OCI-LY3 (cell line): ENCODE data around the gene GNAS-AS1.

Experiments
- H2AFZ ChIP-seq: fragments of 200-600, 300-600 bp; shearing (Covaris generic); 2 replicates; pipeline ENCODE4 v1.6.0; 2014; ENCODE audit warnings: antibody characterized with exemption, low read depth, low read length
- H3K27ac ChIP-seq: fragments of 200-600, 300-600 bp; sonication (generic); 2 replicates; pipeline ENCODE4 v1.5.1; 2014; ENCODE audit warnings: mild to moderate bottlenecking, low read length, moderate library complexity, mixed read lengths
- H3K27me3 ChIP-seq: fragments of 200-600, 300-600 bp; sonication (generic); 2 replicates; pipeline ENCODE4 v1.6.1; 2014; ENCODE audit warnings: low read depth, low read length, mixed read lengths
- H3K36me3 ChIP-seq: fragments of 200-600, 300-600 bp; sonication (generic); replicated peaks from 2 replicates; pipeline ENCODE3; 2014; ENCODE audit warnings: low read depth, low read length, mixed read lengths
- H3K4me1 ChIP-seq: fragments of 300-600, 200-600 bp; sonication (generic); 2 replicates; pipeline ENCODE4 v1.6.1; 2014; ENCODE audit warnings: low read length, mixed read lengths
- H3K4me2 ChIP-seq: fragments of 200-600, 300-600 bp; sonication (generic); 2 replicates; pipeline ENCODE4 v1.6.1; 2014; ENCODE audit warnings: low read length, mixed read lengths
- H3K4me3 ChIP-seq: fragments of 300-600, 200-600 bp; sonication (generic); 2 replicates; pipeline ENCODE4 v1.5.1; 2014; ENCODE audit warnings: antibody characterized with exemption, mild to moderate bottlenecking, low read length, moderate library complexity
- H3K79me2 ChIP-seq: fragments of 300-600, 200-600 bp; shearing (Covaris generic); 2 replicates; pipeline ENCODE4 v1.6.1; 2014; ENCODE audit warnings: mild to moderate bottlenecking, low read length, mixed read lengths
- H3K9ac ChIP-seq: fragments of 300-600, 200-600 bp; shearing (Covaris generic); 2 replicates; pipeline ENCODE4 v1.6.0; 2014; ENCODE audit warnings: mild to moderate bottlenecking, low read length, moderate library complexity
- H3K9me3 ChIP-seq: fragments of 200-600, 300-600 bp; shearing (Covaris generic); 2 replicates; pipeline ENCODE4 v1.6.1; 2014; ENCODE audit warnings: low read length, mixed read lengths; ENCODE audit not compliant: insufficient read depth
- H4K20me1 ChIP-seq: fragments of 200-600, 300-600 bp; sonication (generic); 2 replicates; pipeline ENCODE4 v1.6.1; 2016; ENCODE audit warnings: low read length, mixed read lengths; ENCODE audit not compliant: insufficient read depth
- EZH2phosphoT487 ChIP-seq: fragments of 200-600 bp; shearing (Covaris generic); IDR thresholded peaks from 2 replicates; pipeline ENCODE4 v1.6.1; 2018; ENCODE audit warnings: antibody characterized with exemption, mixed run types, low read depth
- TF ChIP-seq, protein P1 (sequence below): fragments of 200-600, 300-600 bp; sonication (generic); IDR thresholded peaks from 2 replicates; pipeline ENCODE4 v1.5.1; 2014; ENCODE audit warnings: antibody characterized with exemption, low read length, low read depth

GNAS-AS1 gene

DNA sequence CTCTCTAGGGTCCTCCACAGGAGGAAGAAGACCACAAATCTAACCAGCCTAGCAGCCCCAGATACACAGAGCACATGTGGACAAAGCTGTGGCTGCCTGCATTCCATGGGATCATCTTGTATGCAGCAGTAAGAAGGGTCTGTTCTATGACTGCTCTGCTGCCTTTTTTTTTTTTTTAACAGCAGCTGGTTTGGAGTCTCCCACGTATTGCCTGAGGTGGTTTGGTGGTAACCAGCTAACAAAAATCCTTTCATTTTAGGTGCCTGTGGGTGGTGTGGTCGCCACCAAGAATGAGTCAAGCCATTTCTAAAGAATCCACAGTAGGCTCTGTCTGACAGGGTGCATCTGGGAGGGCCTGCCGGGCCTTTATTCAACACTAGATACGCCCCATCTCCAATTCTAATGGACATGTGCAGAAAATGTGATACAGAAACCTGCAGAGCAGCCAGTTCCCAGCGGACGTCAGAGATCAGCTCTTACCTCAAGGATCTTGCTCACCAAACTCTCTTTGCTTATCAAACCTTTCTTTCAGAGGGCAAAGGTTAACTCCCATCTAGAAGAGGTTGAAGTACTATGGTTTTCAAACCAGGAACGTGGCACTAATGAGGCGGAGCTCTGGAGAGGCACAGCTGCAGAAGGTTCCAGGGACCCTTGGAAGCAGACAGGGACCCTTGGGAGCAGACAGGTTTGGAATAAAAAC is 32.0 kb downstream of the GNAS-AS1 start:
- Histone ChIP-seq H3K4me1 (no peaks in the 10 kb centered on the region), H4K20me1 (no peaks in the 10 kb centered on the region), H3K27me3 (peaks cover 4% of the 10 kb centered on the region), H3K36me3 (peaks cover 5% of the 10 kb centered on the region), H2AFZ (no peak overlapping the region), H3K27ac (no peak overlapping the region), H3K4me3 (no peak overlapping the region), H3K9me3 (no peaks in the 10 kb centered on the region), H3K4me2 (no peak overlapping the region), H3K9ac (no peak overlapping the region), H3K79me2 (no peaks in the 10 kb centered on the region)
- no peak for TF ChIP-seq EZH2phosphoT487
- TF ChIP-seq, protein P1, sequence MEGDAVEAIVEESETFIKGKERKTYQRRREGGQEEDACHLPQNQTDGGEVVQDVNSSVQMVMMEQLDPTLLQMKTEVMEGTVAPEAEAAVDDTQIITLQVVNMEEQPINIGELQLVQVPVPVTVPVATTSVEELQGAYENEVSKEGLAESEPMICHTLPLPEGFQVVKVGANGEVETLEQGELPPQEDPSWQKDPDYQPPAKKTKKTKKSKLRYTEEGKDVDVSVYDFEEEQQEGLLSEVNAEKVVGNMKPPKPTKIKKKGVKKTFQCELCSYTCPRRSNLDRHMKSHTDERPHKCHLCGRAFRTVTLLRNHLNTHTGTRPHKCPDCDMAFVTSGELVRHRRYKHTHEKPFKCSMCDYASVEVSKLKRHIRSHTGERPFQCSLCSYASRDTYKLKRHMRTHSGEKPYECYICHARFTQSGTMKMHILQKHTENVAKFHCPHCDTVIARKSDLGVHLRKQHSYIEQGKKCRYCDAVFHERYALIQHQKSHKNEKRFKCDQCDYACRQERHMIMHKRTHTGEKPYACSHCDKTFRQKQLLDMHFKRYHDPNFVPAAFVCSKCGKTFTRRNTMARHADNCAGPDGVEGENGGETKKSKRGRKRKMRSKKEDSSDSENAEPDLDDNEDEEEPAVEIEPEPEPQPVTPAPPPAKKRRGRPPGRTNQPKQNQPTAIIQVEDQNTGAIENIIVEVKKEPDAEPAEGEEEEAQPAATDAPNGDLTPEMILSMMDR, result no peak

DNA sequence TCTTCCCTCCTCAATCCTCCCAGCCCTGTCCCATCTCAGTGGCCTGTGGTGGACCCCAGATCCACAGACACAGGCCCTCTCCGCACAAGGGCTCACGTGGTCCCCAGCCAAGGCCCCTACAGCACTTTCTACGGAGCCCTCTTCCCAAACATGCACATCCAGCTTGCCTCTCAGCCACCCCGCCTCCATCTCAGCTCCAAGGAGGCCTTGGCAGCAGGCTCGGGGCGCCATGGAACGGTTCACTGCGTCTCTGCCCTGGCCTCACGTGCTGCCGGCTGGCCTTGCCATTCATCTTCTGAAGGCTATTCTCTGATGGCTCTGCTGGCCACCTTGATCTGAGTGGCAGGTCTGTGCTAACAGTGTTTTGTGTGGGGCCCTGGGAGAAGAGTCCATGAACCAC is 33.0 kb downstream of the GNAS-AS1 start:
- no peaks in the 10 kb centered on the region for H3K79me2 ChIP-seq
- no peaks in the 10 kb centered on the region for H3K4me1 ChIP-seq
- no peak for TF ChIP-seq EZH2phosphoT487
- TF ChIP-seq, protein P1, result no peak
- H3K36me3 ChIP-seq, result peaks cover 5% of the 10 kb centered on the region
- H3K9me3 ChIP-seq, result no peaks in the 10 kb centered on the region
- H2AFZ ChIP-seq, result no peak overlapping the region
- H3K27me3 ChIP-seq, result peaks cover 4% of the 10 kb centered on the region
- no peak overlapping the region for H3K4me3 ChIP-seq
- no peak overlapping the region for H3K9ac ChIP-seq
- H4K20me1 ChIP-seq, result no peaks in the 10 kb centered on the region
- no peak overlapping the region for H3K4me2 ChIP-seq
- no peak overlapping the region for H3K27ac ChIP-seq

DNA sequence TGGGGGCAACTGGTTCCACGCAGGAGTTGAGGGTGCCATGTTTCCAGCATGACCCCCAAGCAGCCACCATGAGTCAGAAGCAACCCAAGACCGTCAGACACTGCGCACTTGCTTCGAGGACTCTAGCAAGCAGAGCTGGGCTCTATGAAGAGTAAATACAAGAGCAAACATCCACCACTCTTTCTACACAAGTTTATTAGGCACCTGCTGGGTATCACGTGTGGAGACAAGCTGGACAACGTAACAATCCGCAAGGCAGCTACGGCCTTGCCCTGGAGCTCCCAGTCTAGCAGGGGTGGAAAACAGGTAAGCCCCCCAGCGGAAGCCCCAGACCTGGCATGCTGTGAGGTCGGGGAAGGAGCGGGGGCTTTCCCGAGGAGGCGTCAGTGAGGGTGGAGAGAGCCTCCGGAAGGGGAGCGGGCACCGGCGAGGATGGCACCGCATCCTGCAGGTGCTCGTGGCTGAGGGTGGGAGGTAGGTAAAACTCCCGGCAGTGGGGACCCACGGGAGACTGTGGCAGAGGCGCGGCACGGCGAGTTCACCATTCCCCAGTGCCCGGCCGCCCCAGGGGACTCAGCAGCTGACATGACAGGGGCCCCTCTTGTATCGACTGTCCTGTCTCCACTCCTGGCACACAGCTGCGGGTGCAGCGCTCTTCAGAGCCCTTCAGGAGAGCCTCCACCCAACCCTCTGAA is 33.6 kb downstream of the GNAS-AS1 start:
- Histone ChIP-seq H3K36me3 (peaks cover 5% of the 10 kb centered on the region), H3K9me3 (no peaks in the 10 kb centered on the region), H3K27me3 (peaks cover 4% of the 10 kb centered on the region), H4K20me1 (no peaks in the 10 kb centered on the region), H2AFZ (no peak overlapping the region), H3K4me3 (no peak overlapping the region), H3K79me2 (no peaks in the 10 kb centered on the region), H3K4me2 (no peak overlapping the region), H3K9ac (no peak overlapping the region), H3K27ac (no peak overlapping the region), H3K4me1 (no peaks in the 10 kb centered on the region)
- TF ChIP-seq EZH2phosphoT487, result no peak
- TF ChIP-seq, protein P1, result no peak

DNA sequence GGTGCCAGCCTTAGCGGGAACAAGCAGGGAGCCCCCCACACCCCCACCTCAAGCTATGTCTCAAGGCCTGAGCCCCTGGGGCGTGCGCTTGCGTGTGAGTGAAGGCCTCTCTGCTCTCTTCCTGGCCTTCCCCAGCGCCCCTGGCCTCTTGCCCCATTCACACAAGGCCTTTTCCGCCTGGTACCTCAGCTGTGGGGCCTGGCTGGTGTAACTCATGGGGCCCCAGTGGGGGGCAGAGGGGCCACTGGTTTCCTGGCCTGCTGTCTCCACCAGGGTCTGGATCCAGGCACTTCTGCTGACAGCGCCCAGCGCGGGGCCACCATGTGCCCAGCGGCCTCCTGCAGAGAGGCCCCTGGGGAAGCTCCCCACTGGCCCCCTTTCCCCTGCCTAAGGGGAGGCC is 34.7 kb downstream of the GNAS-AS1 start:
- Histone ChIP-seq H3K27ac (no peak overlapping the region), H3K4me1 (no peaks in the 10 kb centered on the region), H3K36me3 (no peaks in the 10 kb centered on the region), H4K20me1 (no peaks in the 10 kb centered on the region), H3K27me3 (peaks cover 4% of the 10 kb centered on the region), H3K4me2 (no peak overlapping the region), H3K9ac (no peak overlapping the region), H3K9me3 (no peaks in the 10 kb centered on the region), H3K4me3 (no peak overlapping the region), H3K79me2 (no peaks in the 10 kb centered on the region), H2AFZ (no peak overlapping the region)
- TF ChIP-seq EZH2phosphoT487, result no peak
- TF ChIP-seq, protein P1, result no peak
